Occipital lobe (tissue), 2 donors: ENCODE data around the gene IQSEC1. TPM values are rescaled to one million over a fixed set of nuclear protein-coding genes. Genes with fewer than 3 reads are reported as not detected.
A peak's percentile ranks its signal among the peaks of the same experiment; 100 is the strongest.

Experiments used
- DNase-seq: peaks from one replicate; lab custom pipeline; 2025; lab: John Stamatoyannopoulos, UW
- total RNA-seq: library from RNA; depleted of rRNA; stranded (reverse); fragments of >200 nt; gene quantifications from one replicate; pipeline ENCODE4 v1.2.3, GENCODE V29; 2014

IQSEC1 gene
- total RNA-seq: 14.3 TPM

- peak; percentile 74 for DNase-seq
Observed at GRCh38 chr3:13073326-13074005, at the start of gene IQSEC1. TSS of gene IQSEC1 (minus strand) at chr3:13073429. CDS start at chr3:13073014, 415 bp downstream.

GRCh38 chr3:13122081-13123012, 49.1 kb upstream of the IQSEC1 start:
- DNase-seq: no peak

- DNase-seq: no peak
Observed at GRCh38 chr3:13121553-13122001, 48.3 kb upstream of the IQSEC1 start.

GRCh38 chr3:13120928-13121552, 47.8 kb upstream of the IQSEC1 start:
- no peak for DNase-seq

- DNase-seq: no peak
Observed at GRCh38 chr3:13120289-13120927, 47.2 kb upstream of the IQSEC1 start.

- no peak for DNase-seq
Observed at GRCh38 chr3:13119471-13120220, 46.4 kb upstream of the IQSEC1 start.

GRCh38 chr3:13116426-13116825, 43.2 kb upstream of the IQSEC1 start:
- no peak for DNase-seq

GRCh38 chr3:13115991-13116390, 42.8 kb upstream of the IQSEC1 start:
- no peak for DNase-seq

- no peak for DNase-seq
Observed at GRCh38 chr3:13115576-13115910, 42.3 kb upstream of the IQSEC1 start.

- DNase-seq: no peak
Observed at GRCh38 chr3:13114811-13115575, 41.8 kb upstream of the IQSEC1 start.

GRCh38 chr3:13113346-13114330, 40.4 kb upstream of the IQSEC1 start:
- no peak for DNase-seq

- DNase-seq: no peak
Observed at GRCh38 chr3:13112521-13113345, 39.5 kb upstream of the IQSEC1 start.

GRCh38 chr3:13111873-13112520, 38.8 kb upstream of the IQSEC1 start:
- DNase-seq: no peak

- no peak for DNase-seq
Observed at GRCh38 chr3:13111173-13111872, 38.1 kb upstream of the IQSEC1 start.

GRCh38 chr3:13110678-13111116, 37.5 kb upstream of the IQSEC1 start:
- no peak for DNase-seq

GRCh38 chr3:13109516-13109915, 36.3 kb upstream of the IQSEC1 start:
- DNase-seq: no peak

GRCh38 chr3:13108861-13109260, 35.6 kb upstream of the IQSEC1 start:
- no peak for DNase-seq
